Smooth muscle cell (in vitro differentiated cells): ENCODE measurements around the gene CNTNAP5. TPM values are rescaled to one million over a fixed set of nuclear protein-coding genes. Genes with fewer than 3 reads are reported as not detected.

Source experiments
- DNase-seq: peaks from one replicate; lab custom pipeline; 2025; ENCODE audit not compliant: unreplicated experiment; lab: John Stamatoyannopoulos, UW
- H2AFZ ChIP-seq: fragments of 200-600 bp; sonication (generic); 2 replicates; pipeline ENCODE4 v1.6.0; 2016; ENCODE audit warnings: antibody characterized with exemption, low read depth, mild to moderate bottlenecking
- H3F3A ChIP-seq: fragments of 200-600 bp; sonication (generic); 2 replicates; pipeline ENCODE4 v1.6.0; 2017; ENCODE audit warnings: antibody characterized with exemption, low read depth
- H3K27ac ChIP-seq: fragments of 200-600 bp; sonication (generic); 2 replicates; pipeline ENCODE4 v1.5.1; 2016; ENCODE audit warnings: low read depth, mild to moderate bottlenecking
- H3K27me3 ChIP-seq: fragments of 200-600 bp; sonication (generic); 2 replicates; pipeline ENCODE4 v1.6.1; 2016; ENCODE audit warnings: low read depth, mild to moderate bottlenecking
- H3K36me3 ChIP-seq: fragments of 200-600 bp; sonication (generic); 2 replicates; pipeline ENCODE4 v1.5.1; 2016; ENCODE audit warnings: low read depth
- H3K4me1 ChIP-seq: fragments of 200-600 bp; sonication (generic); 2 replicates; pipeline ENCODE4 v1.5.1; 2016; ENCODE audit warnings: low read depth
- H3K4me2 ChIP-seq: fragments of 200-600 bp; sonication (generic); 2 replicates; pipeline ENCODE4 v1.6.0; 2016; ENCODE audit warnings: mild to moderate bottlenecking
- H3K4me3 ChIP-seq: fragments of 200-600 bp; sonication (generic); 2 replicates; pipeline ENCODE4 v1.5.1; 2016; ENCODE audit warnings: mild to moderate bottlenecking
- H3K79me2 ChIP-seq: fragments of 200-600 bp; sonication (generic); 2 replicates; pipeline ENCODE4 v1.6.0; 2016; ENCODE audit warnings: low read depth, mild to moderate bottlenecking
- H3K9ac ChIP-seq: fragments of 200-600 bp; sonication (generic); 2 replicates; pipeline ENCODE4 v1.6.0; 2016; ENCODE audit warnings: low read depth
- H3K9me3 ChIP-seq: fragments of 200-600 bp; sonication (generic); replicated peaks from 2 replicates; pipeline ENCODE4 v1.5.1; 2016; ENCODE audit warnings: low read depth
- H4K20me1 ChIP-seq: fragments of 200-600 bp; sonication (generic); 2 replicates; pipeline ENCODE4 v1.6.0; 2016; ENCODE audit warnings: low read depth
- CTCF ChIP-seq: fragments of 200-600 bp; sonication (generic); IDR thresholded peaks from 2 replicates; pipeline ENCODE4 v1.5.1; 2017; ENCODE audit warnings: borderline replicate concordance, mild to moderate bottlenecking, antibody characterized with exemption; ENCODE audit not compliant: insufficient read depth, poor library complexity, severe bottlenecking
- WGBS: methylation state at CpG from one replicate; pipeline ENCODE4 v1.1.7; 2016; ENCODE audit warnings: low lambda C conversion rate; 5-methylcytosine and 5-hydroxymethylcytosine counted together
- polyA plus RNA-seq: library from polyadenylated mRNA; unstranded; fragments of >200 nt; fragmentation: Nextera tagmentation; extraction: Ambion mirVana; gene quantifications from 2 replicates; pipeline ENCODE4 v1.2.1, GENCODE V29; 2016
- total RNA-seq: library from RNA; depleted of rRNA; stranded (reverse); fragments of >200 nt; gene quantifications from 2 replicates; pipeline ENCODE4 v1.2.3, GENCODE V29; 2014

The CNTNAP5 gene
- total and polyA plus RNA-seq, 2 experiments from 2014 or later = not detected

GRCh38 chr2:124319577-124319976, 294.5 kb downstream of the CNTNAP5 start:
- no peak for DNase-seq
- no peak overlapping the region for H3K4me3 ChIP-seq
- no peak overlapping the region for H3K9ac ChIP-seq
- no peaks in the 10 kb centered on the region for H3K27me3 ChIP-seq
- H3K9me3 ChIP-seq = no peaks in the 10 kb centered on the region
- H3K79me2 ChIP-seq = no peaks in the 10 kb centered on the region
- 76% methylated on average over 3 of the region's 3 CpGs for WGBS
- no peaks in the 10 kb centered on the region for H4K20me1 ChIP-seq
- H3F3A ChIP-seq = no peaks in the 10 kb centered on the region
- no peak for TF ChIP-seq CTCF
- H3K4me2 ChIP-seq = no peak overlapping the region
- H3K4me1 ChIP-seq = no peaks in the 10 kb centered on the region
- no peak overlapping the region for H3K27ac ChIP-seq
- no peaks in the 10 kb centered on the region for H3K36me3 ChIP-seq
- H2AFZ ChIP-seq = no peak overlapping the region

GRCh38 chr2:124320051-124320688, 295.1 kb downstream of the CNTNAP5 start:
- no peaks in the 10 kb centered on the region for H3F3A ChIP-seq
- DNase-seq = no peak
- H3K9ac ChIP-seq = no peak overlapping the region
- H2AFZ ChIP-seq = no peak overlapping the region
- no peaks in the 10 kb centered on the region for H3K79me2 ChIP-seq
- no peak overlapping the region for H3K27ac ChIP-seq
- H3K9me3 ChIP-seq = no peaks in the 10 kb centered on the region
- H3K4me3 ChIP-seq = no peak overlapping the region
- 94% methylated on average over 5 of the region's 5 CpGs for WGBS
- no peaks in the 10 kb centered on the region for H3K27me3 ChIP-seq
- no peak for TF ChIP-seq CTCF
- H4K20me1 ChIP-seq = no peaks in the 10 kb centered on the region
- no peaks in the 10 kb centered on the region for H3K36me3 ChIP-seq
- H3K4me2 ChIP-seq = no peak overlapping the region
- no peaks in the 10 kb centered on the region for H3K4me1 ChIP-seq

- H3K4me3 ChIP-seq = no peak overlapping the region
- no peak overlapping the region for H3K9ac ChIP-seq
- H4K20me1 ChIP-seq = no peaks in the 10 kb centered on the region
- peaks cover 9% of the 10 kb centered on the region for H3K4me1 ChIP-seq
- H3K27me3 ChIP-seq = no peaks in the 10 kb centered on the region
- no peak overlapping the region for H2AFZ ChIP-seq
- no peaks in the 10 kb centered on the region for H3K79me2 ChIP-seq
- H3K4me2 ChIP-seq = no peak overlapping the region
- H3K27ac ChIP-seq = no peak overlapping the region
- no peaks in the 10 kb centered on the region for H3K9me3 ChIP-seq
- WGBS = 89% methylated on average over 2 of the region's 2 CpGs
- no peaks in the 10 kb centered on the region for H3F3A ChIP-seq
- no peak for TF ChIP-seq CTCF
- no peak for DNase-seq
- no peaks in the 10 kb centered on the region for H3K36me3 ChIP-seq
Measured at GRCh38 chr2:124323321-124323720, 298.2 kb downstream of the CNTNAP5 start.
